Epidermal melanocyte (primary cell): ENCODE data around the gene SEC14L3.

Experiments used
- DNase-seq: peaks from one replicate; pipeline ENCODE4 v3.0.0; 2011; ENCODE audit warnings: low spot score; ENCODE audit not compliant: insufficient read length

Gene SEC14L3

GRCh38 chr22:30471616-30472318, at the start of gene SEC14L3:
Gene SEC14L3 (minus strand): TSS chr22:30472017. CDS start chr22:30471958, 59 bp downstream.
- DNase-seq = no peak

- DNase-seq = no peak
Measured at GRCh38 chr22:30519842-30520425, 48.1 kb upstream of the SEC14L3 start.

- no peak for DNase-seq
Measured at GRCh38 chr22:30516731-30517130, 44.9 kb upstream of the SEC14L3 start.

GRCh38 chr22:30516273-30516672, 44.5 kb upstream of the SEC14L3 start:
- DNase-seq = no peak

- DNase-seq = no peak
Measured at GRCh38 chr22:30514252-30514651, 42.4 kb upstream of the SEC14L3 start.

GRCh38 chr22:30513462-30513861, 41.6 kb upstream of the SEC14L3 start:
- no peak for DNase-seq

- DNase-seq = no peak
Measured at GRCh38 chr22:30511911-30512310, 40.1 kb upstream of the SEC14L3 start.

- no peak for DNase-seq
Measured at GRCh38 chr22:30511109-30511508, 39.3 kb upstream of the SEC14L3 start.

GRCh38 chr22:30508216-30508615, 36.4 kb upstream of the SEC14L3 start:
- DNase-seq = no peak

- no peak for DNase-seq
Measured at GRCh38 chr22:30507670-30508069, 35.9 kb upstream of the SEC14L3 start.

GRCh38 chr22:30506507-30506968, 34.7 kb upstream of the SEC14L3 start:
- DNase-seq = no peak

- no peak for DNase-seq
Measured at GRCh38 chr22:30503551-30503950, 31.7 kb upstream of the SEC14L3 start.

GRCh38 chr22:30502911-30503310, 31.1 kb upstream of the SEC14L3 start:
- no peak for DNase-seq

- no peak for DNase-seq
Measured at GRCh38 chr22:30502153-30502552, 30.3 kb upstream of the SEC14L3 start.

- DNase-seq = no peak
Measured at GRCh38 chr22:30500628-30501027, 28.8 kb upstream of the SEC14L3 start.

- DNase-seq = no peak
Measured at GRCh38 chr22:30497466-30498150, 25.8 kb upstream of the SEC14L3 start.

GRCh38 chr22:30495041-30495784, 23.4 kb upstream of the SEC14L3 start:
- no peak for DNase-seq

GRCh38 chr22:30492144-30492543, 20.3 kb upstream of the SEC14L3 start:
- DNase-seq = no peak

GRCh38 chr22:30491381-30491780, 19.6 kb upstream of the SEC14L3 start:
- no peak for DNase-seq

- no peak for DNase-seq
Measured at GRCh38 chr22:30490399-30490798, 18.6 kb upstream of the SEC14L3 start.

- DNase-seq = no peak
Measured at GRCh38 chr22:30488121-30488520, 16.3 kb upstream of the SEC14L3 start.

GRCh38 chr22:30486661-30487115, 14.9 kb upstream of the SEC14L3 start:
- DNase-seq = no peak
